ENCODE measurements around the gene RASA3. TPM values are rescaled to one million over a fixed set of nuclear protein-coding genes. Genes with fewer than 3 reads are reported as not detected.

The RASA3 gene
- total and polyA plus RNA-seq, 2 of the 8 experiments (the other 6 are each of a cell fraction or from before 2014, with no cell fraction given), result 7.5 to 21.9 TPM

- no peak for TF ChIP-seq NRF1 (IDR thresholded peaks at IDR 0.05; ENCODE audit: low read depth, low read length)
These were observed 198.5 kb downstream of the RASA3 start (continued) for GRCh38 chr13:113933901-113934300.
